Stimulated activated CD4-positive, alpha-beta T cell treated with anti-CD3 and anti-CD28 coated beads, Interleukin-4, amount 100 ng/mL, for 4 hours (primary cell): ENCODE results near the gene EHMT2.
"Not testable (repeated sequence)": the region's sequence is repeated elsewhere in the genome, so short reads cannot be mapped to it uniquely, and the experiment has no call there.

Experiments
- DNase-seq, 2 experiments: peaks; one replicate each; pipeline ENCODE4 v3.0.0-alpha.2; 2020

The EHMT2 gene

GRCh38 chr6:31911826-31912585 is 14.5 kb upstream of the EHMT2 start:
- DNase-seq, result no peak

- DNase-seq, result not testable (repeated sequence)
Observed at GRCh38 chr6:31909298-31909697, 11.8 kb upstream of the EHMT2 start.

DNA sequence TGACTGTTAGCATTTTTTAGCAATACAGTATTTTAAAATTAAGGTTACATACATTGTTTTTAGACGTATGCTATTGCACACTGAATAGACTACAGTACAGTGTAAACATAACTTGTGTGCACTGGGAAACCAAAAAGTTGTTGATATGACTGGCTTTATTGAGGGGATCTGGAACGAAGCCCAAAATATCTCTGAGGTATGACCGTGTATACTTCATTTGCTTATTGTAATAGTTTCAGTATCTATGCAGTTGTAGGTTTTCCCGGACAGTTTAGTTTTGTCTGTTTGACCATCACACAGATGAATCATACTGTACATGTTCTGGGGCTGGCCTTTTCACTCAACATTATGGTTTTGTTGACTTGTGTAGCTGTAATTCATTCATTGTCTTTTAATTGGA is 11.3 kb upstream of the EHMT2 start:
- no peak for DNase-seq

DNA sequence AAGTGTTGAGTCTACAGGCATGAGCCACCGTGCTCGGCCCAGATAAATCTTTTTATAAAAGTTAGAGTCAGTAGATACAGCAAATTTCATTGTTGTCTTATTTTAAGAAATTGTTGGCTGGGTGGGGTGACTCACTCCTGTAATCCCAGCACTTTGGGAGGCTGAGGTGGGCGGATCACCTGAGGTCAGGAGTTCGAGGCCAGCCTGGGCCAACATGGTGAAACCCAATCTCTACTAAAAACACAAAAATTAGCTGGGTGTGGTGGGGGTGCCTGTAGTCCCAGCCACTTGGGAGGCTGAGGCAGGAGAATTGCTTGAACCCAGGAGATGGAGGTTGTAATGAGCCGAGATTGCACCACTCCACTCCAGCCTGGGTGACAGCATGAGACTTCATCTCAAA is 10.8 kb upstream of the EHMT2 start:
- DNase-seq, result not testable (repeated sequence)

DNA sequence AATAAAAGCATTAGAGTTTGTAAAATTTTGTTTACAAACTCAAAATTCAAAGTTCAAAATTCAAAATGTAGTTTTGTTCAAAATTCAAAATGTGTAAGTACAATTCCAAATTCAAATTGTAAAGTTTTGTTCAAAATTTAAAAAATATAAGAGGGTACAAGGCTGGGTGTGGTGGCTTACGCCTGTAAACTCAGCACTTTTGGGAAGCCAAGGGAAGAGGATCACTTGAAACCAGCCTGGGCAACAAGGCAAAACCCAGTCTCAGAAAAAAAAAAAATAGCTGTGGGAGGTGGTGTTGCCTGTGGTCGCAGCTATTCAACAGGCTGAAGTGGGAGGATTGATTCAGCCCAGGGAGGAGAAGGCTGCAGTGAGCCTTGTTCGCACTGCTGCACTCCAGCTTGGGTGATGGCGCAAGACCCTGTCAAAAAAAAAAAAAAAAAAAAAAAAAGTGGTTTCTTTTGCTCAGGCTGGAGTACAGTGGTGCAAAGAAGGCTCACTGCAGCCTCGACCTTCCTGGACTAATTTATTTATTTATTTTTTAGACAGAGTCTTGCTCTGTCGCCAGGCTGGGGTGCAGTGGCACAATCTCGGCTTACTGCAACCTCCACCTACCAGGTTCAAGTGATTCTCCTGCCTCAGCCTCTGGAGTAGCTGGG is 9.8 kb upstream of the EHMT2 start:
- no peak for DNase-seq

DNA sequence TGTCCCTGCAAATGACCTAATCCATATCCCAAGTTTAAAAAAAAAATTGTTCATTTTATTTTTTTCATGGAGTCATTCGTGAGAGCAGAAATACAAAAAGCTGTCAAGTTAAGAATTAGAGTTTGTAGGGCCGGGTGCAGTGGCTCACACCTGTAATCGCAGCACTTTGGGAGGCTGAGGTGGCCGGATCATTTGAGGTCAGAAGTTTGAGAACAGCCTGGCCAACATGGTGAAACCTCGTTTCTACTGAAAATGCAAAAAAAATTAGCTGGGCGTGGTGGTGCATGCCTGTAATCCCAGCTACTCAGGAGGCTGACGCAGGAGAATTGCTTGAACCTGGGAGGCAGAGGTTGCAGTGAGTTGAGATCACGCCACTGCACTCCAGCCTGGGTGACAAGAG is 9.2 kb upstream of the EHMT2 start:
- DNase-seq, result not testable (repeated sequence)

DNA sequence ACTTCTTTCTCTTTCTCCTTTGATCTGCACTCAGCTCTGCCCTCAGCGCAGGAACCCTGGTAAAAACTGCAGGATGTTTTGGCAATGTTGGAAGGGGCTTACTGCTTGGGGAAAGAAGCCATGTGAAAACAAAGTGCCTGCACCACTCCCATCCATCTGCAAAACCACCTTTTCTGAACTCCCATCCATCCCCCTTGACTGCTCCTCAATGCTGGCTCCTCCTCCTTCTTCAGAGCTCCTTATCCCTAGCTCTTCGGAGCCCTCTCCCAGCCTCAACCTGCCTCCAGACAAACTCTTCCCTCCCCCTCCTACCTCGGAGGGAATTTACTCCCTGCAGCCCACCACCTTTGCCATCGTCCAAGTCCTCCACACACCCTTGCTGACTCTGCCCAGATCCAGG is 8.6 kb upstream of the EHMT2 start:
- DNase-seq, result no peak

- DNase-seq, result no peak
Observed at GRCh38 chr6:31905041-31905440, 7.5 kb upstream of the EHMT2 start.

GRCh38 chr6:31903957-31904356 is 6.5 kb upstream of the EHMT2 start:
- DNase-seq, result no peak

DNA sequence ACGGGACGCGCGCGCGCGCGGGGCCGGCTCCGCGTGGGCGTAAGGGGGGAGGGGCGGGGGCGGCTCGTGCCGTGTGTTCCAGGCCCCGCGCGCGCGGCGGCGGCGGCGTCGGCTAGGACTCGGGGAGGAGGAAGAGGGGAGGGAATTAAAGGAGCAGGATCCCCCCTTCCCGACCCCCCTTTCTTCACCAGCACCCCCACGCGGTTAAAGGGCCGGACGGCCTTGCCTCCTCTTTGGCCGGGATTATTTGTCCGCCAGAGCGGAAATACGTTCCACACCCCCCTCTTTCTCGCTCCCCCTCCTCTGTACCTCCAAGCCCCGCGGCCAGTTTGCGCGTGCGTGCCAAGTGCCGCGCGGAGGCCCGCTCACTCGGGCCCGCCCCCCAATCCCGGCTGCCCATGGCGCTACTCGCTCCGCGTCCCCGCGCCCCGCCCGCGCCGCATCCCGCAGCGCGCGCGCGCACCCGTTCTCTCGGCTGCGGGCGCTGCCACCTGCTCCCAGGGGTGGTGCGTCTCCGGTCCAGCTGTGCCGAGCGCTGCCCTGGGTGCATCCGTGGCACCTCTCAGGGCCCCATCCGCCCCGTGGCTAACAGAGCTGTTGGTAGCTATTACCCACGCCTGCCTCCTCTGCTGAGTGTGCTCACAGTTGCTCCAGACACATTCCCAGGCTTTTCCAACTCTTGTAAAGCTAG is 4.6 kb upstream of the EHMT2 start, which contains the start of gene ZBTB12:
Gene ZBTB12, minus strand, starts transcription at position 134 of the 691 bp plus-strand sequence. CDS start 781 bp downstream, outside the sequence.
- DNase-seq, result peak; percentile 86

- peak; percentile 70 to 73 for DNase-seq
Observed at GRCh38 chr6:31901415-31901952, 4.0 kb upstream of the EHMT2 start.

DNA sequence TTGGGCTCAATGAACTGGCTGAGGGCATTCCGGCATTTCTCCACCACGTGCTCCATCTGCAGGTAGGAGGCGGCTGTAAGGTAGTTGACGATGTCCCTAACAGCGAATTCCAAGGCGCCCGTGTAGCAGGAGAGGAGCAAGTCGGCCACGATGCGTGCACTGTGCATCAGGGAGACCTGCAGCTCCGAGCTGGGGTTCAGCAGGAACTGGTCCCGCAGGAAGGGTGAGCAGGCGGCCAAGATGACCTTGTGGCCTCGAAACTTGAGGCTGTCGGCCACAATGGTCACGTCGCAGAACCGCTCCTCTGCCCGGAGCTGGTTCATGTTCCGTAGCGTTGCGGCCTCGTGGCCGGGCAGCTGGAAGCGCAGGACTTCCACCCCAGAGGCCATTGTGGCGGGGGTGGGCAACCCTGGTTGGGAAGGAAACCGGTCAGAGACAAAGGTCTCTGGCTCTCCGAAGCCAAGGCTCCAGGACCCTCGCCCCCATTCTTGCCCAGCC is 3.5 kb upstream of the EHMT2 start:
- DNase-seq, result no peak

- DNase-seq, result no peak
Observed at GRCh38 chr6:31899882-31900722, 2.6 kb upstream of the EHMT2 start.

DNA sequence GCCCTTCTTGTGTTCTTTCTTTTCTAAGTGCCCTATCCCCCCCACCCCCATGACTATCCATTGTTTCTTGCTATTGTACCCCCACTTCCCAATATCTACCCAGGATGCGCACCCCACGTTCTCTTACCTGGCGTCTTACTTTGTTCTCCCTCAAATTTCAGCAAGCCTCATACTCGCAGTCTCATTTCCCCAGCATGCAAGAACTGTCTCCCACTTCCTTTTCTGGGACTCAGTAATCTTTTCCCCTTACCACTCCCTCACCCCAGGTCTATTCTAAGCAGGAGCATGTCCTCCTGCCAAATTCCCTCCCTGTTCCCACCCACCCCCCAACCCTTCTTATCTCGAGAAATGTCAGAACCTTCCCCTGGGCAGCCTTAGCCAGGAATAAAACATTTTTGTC is 1.7 kb upstream of the EHMT2 start:
- no peak for DNase-seq

DNA sequence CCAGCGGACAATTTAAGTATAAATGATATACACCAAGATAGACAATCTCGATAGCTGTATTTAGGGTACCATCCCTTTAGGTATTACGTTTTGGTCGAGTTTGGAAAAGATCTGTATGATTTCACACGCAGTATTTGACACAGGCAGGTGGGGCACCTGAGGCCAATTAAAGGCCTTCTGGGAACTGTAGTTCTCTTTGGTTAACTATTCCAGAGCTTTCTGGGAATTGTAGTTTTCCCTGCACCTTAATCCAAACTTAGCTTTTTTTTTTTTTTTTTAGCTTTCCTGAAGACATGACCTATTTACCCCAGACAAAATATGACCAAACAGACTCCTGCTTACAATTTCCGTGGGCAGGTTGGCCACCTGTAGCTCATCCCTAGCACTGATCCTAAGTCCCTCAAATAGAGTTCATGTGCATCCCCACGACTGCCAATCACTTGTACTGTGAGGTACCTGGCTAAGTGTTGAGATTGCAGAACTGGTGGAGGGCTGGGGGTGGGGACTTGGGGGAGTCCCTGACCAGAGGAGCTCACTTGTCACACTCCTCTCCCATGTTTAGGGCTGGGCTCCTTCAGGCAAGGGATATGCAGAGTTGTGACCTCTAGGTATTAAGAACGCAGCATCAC is 999 bp upstream of the EHMT2 start:
- peak in 1 of 2 experiments; percentile 19 for DNase-seq

- DNase-seq, result no peak
Observed at GRCh38 chr6:31896856-31897611, 464 bp downstream of the EHMT2 start.

DNA sequence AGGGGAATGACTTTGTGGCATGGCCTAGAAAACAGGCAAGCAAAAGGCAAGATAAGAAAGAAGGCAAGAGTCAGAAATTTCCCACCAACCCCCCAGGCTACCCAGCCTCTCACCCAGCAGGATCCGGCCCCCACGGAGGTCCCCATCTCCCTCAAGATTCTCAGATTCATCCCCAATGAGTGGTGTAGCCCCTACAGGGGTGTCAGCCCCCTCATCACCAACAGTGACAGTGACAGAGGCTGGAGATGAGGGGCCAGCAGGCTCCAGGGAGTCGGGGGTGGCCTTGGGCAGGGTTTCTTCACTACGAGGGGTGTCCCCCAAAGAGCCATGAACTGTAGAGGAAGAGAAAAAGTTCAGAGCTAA is 1.0 kb downstream of the EHMT2 start:
- DNase-seq, result no peak

GRCh38 chr6:31892821-31893220 is 4.7 kb downstream of the EHMT2 start:
- no peak for DNase-seq

- no peak for DNase-seq
Observed at GRCh38 chr6:31889331-31889972, 8.0 kb downstream of the EHMT2 start.
